NCI-H526 (cell line): ENCODE data around the gene CLDN8.

ENCODE experiments used
- DNase-seq, 2 experiments: peaks; one replicate each; lab custom pipeline; 2025; lab: John Stamatoyannopoulos, UW

The CLDN8 gene

DNA sequence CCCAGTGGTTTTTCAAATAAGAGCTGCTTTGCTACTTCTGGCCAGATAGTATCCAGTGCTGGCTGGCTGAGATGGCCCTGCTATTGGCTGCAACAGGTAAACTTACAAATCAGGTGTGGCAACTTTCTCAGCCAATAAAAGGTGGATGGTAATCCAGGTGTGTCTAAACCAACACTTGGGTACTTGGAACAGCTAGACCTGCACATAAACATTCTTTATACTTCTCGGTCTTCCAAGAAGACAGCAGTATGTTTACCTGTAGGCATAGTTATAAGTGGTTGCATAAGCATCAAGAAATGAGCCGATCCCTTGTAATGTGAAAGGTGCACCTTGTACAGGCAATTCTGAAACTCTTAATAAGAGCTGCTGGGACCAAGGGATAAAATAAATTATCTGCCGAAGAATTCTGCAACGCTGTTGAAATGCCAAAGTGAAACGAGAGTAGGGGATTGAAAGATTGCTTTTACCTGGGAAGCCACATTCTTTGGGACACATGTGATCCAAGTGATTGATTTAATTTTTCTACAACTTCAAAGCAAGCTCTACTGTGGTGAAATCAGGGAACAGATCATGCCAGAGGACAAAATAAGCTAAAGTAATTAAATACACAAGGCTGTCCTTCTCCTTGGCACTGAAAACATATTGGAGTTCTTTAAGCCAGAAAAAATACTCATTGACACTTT is at the start of gene CLDN8:
CLDN8 (minus strand) TSS at position 57 of the 683 bp plus-strand sequence. CDS start 172 bp downstream, outside the sequence.
- no peak for DNase-seq

DNA sequence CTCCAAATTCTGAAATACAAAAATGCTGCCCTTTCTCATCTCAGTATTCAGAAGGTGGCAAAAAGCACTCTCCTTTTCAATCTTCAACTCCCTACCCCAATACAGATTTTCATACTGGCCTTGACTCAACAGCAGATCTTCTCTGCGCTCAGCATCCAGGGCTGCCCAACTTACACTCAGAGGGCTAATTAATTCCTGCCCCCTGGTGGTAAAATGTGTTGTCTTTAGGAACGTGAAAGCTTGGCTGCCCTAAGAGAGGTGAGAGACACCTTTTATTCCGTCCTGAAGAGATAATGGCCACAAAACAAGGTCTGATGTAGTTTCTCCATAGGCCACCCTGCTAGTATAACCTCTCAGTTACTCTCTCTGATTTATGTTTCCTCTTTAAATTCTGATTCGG is 41.9 kb upstream of the CLDN8 start:
- DNase-seq, result peak in 1 of 2 experiments; percentile 47

- DNase-seq, result no peak
These were observed 40.2 kb upstream of the CLDN8 start for GRCh38 chr21:30256100-30256499.

DNA sequence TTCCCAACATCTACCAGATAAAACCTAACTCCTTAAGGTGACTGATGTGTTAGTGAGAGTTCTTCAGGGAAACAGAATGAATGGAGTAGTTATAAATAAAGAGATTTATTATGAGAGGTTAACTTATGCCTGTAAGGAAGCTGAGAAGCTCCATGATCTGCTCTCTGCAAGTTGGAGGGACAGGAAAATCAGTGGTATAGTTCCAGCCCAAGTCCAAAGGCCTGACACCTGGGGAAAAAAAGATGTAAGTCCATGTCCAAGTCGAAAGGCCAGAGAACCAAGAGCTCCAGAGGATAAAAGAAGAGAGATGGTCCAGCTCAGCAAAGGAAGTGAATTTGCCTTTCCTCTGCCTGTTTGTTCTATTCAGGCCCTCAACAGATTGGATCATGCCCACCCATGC is 39.8 kb upstream of the CLDN8 start:
- no peak for DNase-seq

GRCh38 chr21:30251781-30252180 is 35.9 kb upstream of the CLDN8 start:
- DNase-seq, result no peak

DNA sequence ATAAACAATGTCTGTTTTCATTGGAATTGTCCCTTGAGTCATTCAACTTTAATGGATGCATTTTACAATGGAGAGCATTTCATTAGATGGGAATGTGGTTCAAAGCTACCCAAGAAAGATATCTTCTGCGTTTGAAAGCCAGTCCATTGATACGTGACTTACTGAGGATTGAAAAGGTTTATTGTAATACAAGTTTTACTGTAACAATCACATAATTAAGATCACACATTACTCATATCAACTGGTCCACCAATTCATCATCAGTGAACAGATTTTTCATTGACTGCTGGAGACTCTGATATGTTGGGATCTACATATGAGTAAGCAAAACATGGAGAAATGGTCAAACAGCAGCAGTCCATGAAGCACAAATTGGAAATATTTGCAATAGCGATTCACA is 34.0 kb upstream of the CLDN8 start:
- DNase-seq, result no peak

DNA sequence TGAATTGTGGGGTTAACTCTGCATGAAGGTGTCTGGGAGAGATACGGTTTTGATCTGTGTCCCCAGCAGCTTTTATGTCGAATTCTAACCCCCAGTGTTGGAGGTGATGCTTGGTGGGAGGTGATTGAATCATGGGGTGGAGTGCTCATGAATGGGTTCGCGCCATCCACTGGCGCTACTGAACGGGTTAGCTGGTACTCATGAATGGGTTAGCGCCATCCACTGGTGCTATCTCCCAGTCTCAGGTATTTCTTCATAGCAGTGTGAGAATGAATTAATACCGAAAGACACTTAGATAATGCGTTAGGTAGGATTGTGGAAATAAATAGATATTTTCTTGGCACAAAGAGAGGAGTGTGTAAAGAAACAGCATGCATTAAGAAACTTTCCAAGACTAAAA is 32.9 kb upstream of the CLDN8 start:
- DNase-seq, result no peak

- DNase-seq, result no peak
These were observed 29.2 kb upstream of the CLDN8 start for GRCh38 chr21:30245061-30245460.

- DNase-seq, result no peak
These were observed 27.8 kb upstream of the CLDN8 start for GRCh38 chr21:30243691-30244090.

GRCh38 chr21:30240661-30241060 is 24.8 kb upstream of the CLDN8 start:
- DNase-seq, result no peak

DNA sequence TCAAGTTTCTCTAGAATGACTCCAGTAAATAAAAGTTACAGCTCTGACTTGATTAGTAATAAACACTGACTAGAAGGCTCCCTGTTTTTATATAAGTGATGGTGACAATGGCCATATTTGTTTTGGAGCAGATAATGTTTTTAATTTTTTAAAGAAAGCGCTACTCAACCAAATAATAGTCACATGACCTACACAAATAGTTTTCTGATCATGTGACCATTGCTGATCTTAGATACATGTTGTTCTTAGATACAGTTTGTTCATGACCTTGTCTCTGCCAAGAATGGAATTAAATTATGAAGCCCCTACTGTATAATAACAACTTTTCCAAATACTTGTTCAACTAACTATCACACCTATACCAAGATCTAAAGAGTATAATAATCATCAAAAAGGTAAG is 22.3 kb upstream of the CLDN8 start:
- DNase-seq, result no peak

GRCh38 chr21:30234643-30235042 is 18.7 kb upstream of the CLDN8 start:
- DNase-seq, result no peak

DNA sequence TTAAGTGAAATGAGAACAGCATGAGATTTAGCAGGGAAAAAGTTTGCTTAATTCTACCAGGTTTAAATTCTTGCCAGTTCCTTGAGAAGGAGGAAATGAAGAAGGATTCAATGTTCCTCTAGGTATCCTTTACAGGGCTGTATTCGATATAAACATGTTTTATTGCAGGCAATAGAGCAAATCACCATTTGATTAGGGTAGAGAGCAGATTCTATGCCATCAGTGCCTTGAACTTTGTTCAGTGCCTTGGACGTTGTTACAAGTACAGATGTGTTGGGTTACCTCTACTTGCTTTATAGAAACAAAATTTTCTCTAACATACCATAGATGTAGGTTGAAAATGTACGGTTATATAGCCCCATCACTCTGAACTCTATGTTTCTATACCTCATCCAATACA is 18.2 kb upstream of the CLDN8 start:
- no peak for DNase-seq

DNA sequence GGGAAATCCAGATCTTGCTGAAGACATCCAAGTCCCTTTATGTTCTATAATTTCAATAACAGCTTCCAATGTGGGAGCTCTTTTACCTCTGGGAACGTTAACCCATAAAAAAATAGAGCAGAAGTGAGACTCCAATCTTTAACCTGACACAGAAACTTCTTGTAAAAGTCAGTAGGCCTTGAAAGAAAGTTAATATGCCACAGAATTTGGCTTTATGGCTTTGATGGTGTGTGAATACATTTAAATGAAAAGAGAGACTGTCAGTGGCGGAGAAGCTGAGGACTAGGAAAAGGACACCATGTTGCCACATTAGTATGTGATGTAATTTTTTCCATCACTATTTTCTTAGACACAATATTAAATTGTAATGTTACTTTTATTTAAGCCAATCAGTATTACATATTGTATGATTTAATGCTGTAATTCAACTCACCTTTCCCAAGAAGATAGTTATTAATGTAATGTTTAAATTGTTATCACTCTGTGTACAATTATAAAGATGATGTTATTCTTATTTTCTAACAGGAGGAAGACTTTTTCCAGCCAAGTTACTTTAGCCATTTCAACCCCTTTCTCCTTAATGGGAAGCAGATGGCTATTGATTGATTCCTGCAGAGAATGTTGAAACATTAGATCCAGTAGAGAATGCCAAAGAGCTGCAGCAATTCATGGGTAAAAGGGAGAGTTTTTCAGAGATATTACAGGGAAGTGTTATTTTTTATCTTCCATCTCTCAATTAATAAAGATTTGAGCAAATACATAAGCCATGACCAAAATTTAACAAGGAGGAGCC is 17.5 kb upstream of the CLDN8 start:
- no peak for DNase-seq

- DNase-seq, result no peak
These were observed 16.1 kb upstream of the CLDN8 start for GRCh38 chr21:30232011-30232410.

- no peak for DNase-seq
These were observed 11.9 kb upstream of the CLDN8 start for GRCh38 chr21:30227633-30228404.

- DNase-seq, result no peak
These were observed 11.2 kb upstream of the CLDN8 start for GRCh38 chr21:30227128-30227527.

- DNase-seq, result no peak
These were observed 7.7 kb upstream of the CLDN8 start for GRCh38 chr21:30223596-30223995.

- DNase-seq, result no peak
These were observed 6.8 kb upstream of the CLDN8 start for GRCh38 chr21:30222724-30223123.

DNA sequence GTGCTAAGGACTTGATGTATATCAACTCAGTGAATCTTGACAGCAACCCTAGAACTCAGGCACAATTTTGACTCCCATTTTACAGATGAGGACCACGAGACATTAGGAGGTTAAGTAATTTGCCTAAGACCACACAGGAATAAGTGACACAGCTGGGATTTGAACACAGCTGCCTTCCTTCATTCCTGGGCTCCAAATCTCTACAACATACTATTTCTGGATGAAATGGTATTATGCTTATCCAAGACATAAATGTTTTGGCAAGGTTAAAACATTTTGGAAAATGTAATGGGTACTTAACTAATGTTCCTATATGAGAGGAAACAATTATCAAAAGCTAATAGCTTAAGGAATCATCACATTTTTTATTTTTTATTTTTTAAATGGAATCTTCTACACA is 4.8 kb downstream of the CLDN8 start:
- no peak for DNase-seq

GRCh38 chr21:30209601-30210000 is 6.3 kb downstream of the CLDN8 start:
- no peak for DNase-seq

DNA sequence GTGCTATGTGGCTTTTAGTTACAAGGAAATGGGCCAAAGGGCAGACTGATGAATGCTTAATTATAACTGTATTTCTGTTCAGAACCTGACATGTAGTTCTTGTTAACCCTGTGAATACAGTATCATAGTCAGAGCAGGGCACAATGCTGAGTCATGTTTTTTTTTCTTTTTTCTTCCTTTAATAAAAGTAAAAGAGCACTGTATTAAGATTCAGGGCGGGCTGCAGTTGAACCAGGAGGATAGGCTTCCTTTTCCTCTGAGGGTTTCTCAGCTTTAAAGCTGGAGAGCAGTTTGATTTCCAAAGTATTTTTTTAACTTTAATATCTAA is 8.7 kb downstream of the CLDN8 start:
- peak in 1 of 2 experiments; percentile 12 for DNase-seq
